GM04504 (cell line): ENCODE measurements around the gene SDC3.

Source experiments
- DNase-seq: peaks from one replicate; pipeline ENCODE4 v3.0.0-alpha.2; 2012; ENCODE audit warnings: low read depth

SDC3 gene

GRCh38 chr1:30847358-30847972, 61.1 kb downstream of the SDC3 start:
- DNase-seq = no peak

GRCh38 chr1:30846587-30846986, 62.0 kb downstream of the SDC3 start:
- DNase-seq = no peak

DNA sequence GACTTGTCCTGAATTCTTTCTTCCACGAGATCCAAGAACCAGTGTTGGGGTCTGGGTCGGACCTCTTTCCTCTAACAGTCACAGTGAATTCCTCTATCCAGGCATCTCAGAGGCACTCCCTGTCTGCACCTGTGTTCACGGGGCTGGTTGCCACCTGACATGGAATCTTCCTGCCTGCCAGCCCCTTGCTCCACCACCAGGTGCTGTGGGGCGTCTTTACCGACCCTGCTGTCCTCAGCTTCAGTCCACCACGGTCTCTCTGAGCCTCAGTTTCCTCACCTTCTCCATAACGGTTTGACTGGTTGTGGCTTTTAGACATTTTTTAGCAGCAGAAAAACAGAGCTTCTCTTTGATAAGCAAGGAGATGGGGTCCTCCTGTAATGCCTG, 62.7 kb downstream of the SDC3 start:
- no peak for DNase-seq

GRCh38 chr1:30845237-30845903, 63.2 kb downstream of the SDC3 start:
- no peak for DNase-seq

- DNase-seq = no peak
These were observed 63.9 kb downstream of the SDC3 start for GRCh38 chr1:30844631-30845030.

- no peak for DNase-seq
These were observed 65.7 kb downstream of the SDC3 start for GRCh38 chr1:30842697-30843354.

- DNase-seq = no peak
These were observed 67.5 kb downstream of the SDC3 start for GRCh38 chr1:30840904-30841598.

- no peak for DNase-seq
These were observed 68.7 kb downstream of the SDC3 start for GRCh38 chr1:30839827-30840359.

DNA sequence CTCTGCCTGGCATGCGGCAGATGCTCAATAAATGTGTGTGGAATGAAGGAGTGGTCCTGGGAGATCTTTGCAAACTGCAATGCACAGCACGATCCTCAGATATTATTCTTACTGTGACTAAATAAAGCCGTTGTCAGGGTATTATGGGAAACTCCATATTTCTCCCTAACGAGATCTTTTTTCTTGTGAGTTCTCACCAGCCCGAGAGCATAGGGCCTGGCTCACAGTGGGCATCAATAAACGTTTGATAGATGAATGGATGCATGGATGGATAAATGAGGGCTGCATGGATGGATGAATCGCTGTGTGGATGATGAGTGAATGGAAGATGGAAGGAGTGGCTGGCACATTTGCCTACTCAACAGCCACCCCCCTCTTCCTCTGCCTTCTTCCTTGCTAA, 69.6 kb downstream of the SDC3 start:
- DNase-seq = no peak

- no peak for DNase-seq
These were observed 70.9 kb downstream of the SDC3 start for GRCh38 chr1:30837653-30838052.

- no peak for DNase-seq
These were observed 74.3 kb downstream of the SDC3 start for GRCh38 chr1:30834253-30834652.

- no peak for DNase-seq
These were observed 78.0 kb downstream of the SDC3 start for GRCh38 chr1:30830537-30830936.

DNA sequence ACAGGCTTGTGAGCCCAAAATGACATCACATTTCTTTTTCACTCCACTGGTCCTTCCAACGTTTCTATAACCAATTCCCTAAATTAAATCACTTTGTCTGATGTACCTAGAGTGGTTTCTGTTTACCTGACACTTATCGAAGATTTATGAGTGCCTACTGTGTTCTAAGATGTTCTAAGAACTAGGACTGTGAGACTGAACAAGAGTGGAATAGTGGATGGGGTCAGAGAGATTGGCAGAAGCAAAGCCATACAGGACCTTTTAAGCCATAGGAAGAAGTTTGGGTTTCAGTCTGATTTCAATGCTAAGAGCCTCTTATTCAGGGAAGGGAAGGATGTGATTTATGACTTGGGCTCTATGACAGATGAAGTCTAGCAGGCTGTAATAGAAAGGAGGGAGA, 78.7 kb downstream of the SDC3 start:
- DNase-seq = no peak

DNA sequence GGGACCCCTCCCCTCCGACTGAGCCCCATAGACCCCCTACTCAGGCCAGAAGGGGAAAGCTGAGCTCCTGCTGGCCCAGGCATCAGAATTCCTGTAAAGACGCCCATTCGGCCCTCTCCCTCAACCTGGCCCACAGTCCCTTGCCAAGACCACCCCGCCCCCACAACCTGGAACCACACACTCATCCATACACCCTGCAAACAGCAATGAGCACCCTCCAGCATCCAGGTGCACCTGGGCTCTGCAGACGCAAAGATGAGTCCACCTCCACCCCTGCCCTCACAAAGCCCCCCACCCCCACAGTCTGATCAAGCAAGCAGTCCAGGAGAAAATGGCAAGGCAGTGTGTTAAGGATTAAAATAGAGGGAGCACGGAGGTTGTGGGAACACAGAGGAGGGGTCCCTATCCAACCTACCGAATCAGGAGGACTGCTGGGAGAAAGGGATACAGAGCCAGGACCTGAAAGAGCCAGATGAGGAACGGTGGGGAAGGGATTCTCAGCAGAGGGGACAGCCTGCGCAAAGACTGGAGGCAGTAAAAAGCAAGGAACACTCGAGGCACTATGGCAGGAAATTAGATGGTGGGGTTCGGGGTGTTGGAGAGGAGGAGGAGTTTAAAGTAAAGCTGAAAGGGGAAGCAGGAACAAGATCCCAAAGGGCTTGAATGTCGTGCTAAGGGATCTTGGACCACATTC, 83.7 kb downstream of the SDC3 start:
- DNase-seq = no peak

DNA sequence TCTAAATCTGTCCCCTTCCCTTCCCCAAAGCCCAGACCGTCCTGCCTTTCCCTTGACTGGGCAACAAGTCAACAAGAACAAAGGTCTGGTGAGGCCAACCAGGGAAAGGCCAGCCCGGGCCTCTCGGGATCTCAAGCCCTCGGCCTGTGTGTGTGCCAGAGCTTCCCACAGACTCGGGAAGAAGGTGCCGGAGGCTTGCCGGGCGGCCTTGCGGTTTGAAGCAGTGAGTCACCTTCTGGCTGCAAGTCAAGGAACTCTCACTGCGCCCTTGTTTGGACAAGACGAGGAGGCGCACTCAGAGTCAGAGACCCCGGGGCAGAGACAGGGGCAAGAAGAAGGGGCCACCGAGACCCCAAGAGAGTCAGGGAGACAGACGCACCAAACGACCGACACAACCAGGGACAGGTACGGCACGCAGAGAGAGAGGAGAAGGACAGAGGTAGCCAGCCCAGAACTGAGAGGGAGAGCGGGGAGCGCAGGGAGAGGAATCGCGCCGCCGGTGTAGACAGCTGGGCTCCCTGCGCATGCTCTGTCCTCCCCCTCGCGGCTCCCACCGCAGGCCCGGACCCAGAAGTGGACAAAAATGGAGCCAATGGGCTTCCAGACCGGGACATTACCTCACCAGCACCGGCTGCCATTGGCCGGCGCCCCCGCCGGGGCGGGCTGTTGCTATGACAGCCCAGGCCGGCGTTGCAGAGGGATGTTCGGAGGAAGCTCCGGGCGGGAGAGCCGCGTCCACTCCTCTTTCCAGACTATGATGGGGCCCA, 84.4 kb downstream of the SDC3 start:
- DNase-seq = peak; percentile 98

DNA sequence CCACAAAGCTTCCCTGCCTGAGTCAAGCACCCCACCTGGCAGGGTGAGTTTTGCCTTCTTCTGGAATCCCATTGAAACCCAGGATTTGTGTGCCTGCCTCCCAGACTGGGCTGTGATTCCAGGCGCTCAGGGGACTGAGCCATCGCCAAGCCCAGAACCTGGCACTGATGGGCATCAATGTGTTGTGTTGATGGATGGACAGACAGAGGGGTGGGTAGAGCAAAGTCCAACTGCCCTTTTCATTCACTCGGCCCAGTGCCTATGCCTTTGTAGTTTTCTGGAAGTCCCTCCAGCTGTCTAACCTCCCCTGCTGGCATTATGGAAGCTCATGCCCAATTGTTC, 85.0 kb downstream of the SDC3 start:
- DNase-seq = no peak

- peak; percentile 7 for DNase-seq
These were observed 85.5 kb downstream of the SDC3 start for GRCh38 chr1:30822966-30823581.

GRCh38 chr1:30822006-30822405, 86.6 kb downstream of the SDC3 start:
- DNase-seq = no peak

DNA sequence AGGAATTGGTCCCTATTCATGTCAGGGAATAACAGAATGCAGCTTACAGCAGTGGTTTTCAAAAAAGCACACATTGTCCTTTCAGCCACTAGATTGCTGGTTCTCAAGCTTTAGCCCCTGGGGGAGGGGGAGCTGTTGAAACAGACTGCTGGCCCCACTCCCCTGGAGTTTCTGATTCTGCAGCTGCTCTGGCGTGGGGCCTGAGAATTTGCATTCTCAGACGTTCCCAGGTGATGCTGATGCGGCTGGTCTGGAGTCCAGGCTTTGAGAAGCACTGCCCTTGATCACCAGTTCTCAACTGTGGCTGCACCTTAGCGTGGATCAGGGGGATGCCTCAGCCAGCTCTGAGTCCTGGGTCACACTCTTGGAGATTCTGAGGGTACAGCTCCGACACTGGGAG, 88.3 kb downstream of the SDC3 start:
- no peak for DNase-seq
